Duodenal mucosa (tissue), 2 donors: Measurements from ENCODE around the gene MICAL2.

ENCODE experiments used
- H3K27ac ChIP-seq: one replicate; pipeline ENCODE4 v1.7.0; 2013; ENCODE audit warnings: low read depth, low read length
- H3K27me3 ChIP-seq, 2 donors: one replicate each; pipeline ENCODE4 v1.7.0; 2013; ENCODE audit warnings: low read length in 2 of 2, control low read depth in 1 of 2; ENCODE audit not compliant: insufficient read depth in 2 of 2, control insufficient read depth in 1 of 2
- H3K36me3 ChIP-seq, 2 donors: one replicate each; pipeline ENCODE4 v1.7.0; 2013; ENCODE audit warnings: low read length in 2 of 2, control low read depth in 1 of 2; ENCODE audit not compliant: insufficient read depth in 2 of 2, control insufficient read depth in 1 of 2
- H3K4me1 ChIP-seq, 2 donors: one replicate each; pipeline ENCODE4 v1.7.0; 2013; ENCODE audit warnings: low read length in 2 of 2, control low read depth in 1 of 2; ENCODE audit not compliant: insufficient read depth in 2 of 2, control insufficient read depth in 1 of 2
- H3K4me3 ChIP-seq, 2 donors: one replicate each; pipeline ENCODE4 v1.7.0; 2013; ENCODE audit warnings: low read length in 2 of 2, low read depth in 1 of 2
- H3K9ac ChIP-seq, 2 donors: one replicate each; pipeline ENCODE4 v1.7.0; 2013; ENCODE audit warnings: low read length in 2 of 2, low read depth in 1 of 2
- H3K9me3 ChIP-seq, 2 donors: one replicate each; pipeline ENCODE4 v1.7.0; 2013; ENCODE audit warnings: low read length in 2 of 2, control low read depth in 1 of 2; ENCODE audit not compliant: control insufficient read depth in 1 of 2

MICAL2 gene

DNA sequence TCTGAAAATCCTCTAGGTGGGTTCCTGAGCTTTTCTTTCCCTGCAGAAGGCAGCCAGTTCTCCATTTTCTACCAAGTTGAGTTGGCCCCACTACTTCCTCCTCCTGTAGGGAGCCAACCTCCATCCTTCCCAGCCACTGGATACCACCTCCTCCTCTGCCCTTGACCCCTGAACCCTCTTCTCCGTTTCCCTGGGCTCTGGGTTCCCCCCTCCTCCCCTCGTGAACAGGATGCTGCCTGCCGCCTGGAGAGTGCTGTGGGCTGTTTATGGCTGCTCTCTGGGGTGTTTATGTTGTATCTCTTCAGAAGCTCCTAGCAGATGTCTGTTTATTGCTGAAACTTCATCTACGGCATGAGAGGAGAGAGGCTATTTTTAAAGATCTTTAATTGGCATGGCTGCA is 8.6 kb downstream of the MICAL2 start:
- Histone ChIP-seq H3K4me3 (no peak overlapping the region), H3K36me3 (peaks cover 0 to 6% of the 10 kb centered on the region in 2 donors), H3K27me3 (no peaks in the 10 kb centered on the region), H3K9ac (no peak overlapping the region), H3K4me1 (peaks cover 20 to 23% of the 10 kb centered on the region in 2 donors), H3K9me3 (no peaks in the 10 kb centered on the region), H3K27ac (no peak overlapping the region)

DNA sequence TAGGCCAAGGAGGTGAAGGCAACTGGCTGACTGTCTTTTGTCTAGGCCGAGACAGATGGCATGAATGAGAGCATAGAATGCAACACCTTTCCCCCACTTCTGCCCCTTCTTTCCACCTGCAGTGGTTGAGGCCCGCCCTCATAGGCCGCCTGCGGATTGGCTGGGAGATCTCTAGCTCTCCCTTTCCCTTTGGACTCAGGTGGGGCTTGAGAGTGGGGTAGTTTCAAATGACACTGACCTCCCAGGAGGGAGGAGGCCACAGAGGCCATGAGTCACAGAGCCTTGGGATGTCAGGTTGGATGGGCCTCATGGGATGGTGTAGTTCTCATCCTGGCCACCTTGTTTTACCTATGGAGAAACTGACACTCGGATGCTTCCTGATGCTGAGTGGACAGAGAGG is 9.1 kb downstream of the MICAL2 start:
- Histone ChIP-seq H3K27me3 (no peaks in the 10 kb centered on the region), H3K27ac (peak overlapping the region; percentile 34), H3K4me1 (peaks cover 24 to 29% of the 10 kb centered on the region in 2 donors), H3K4me3 (no peak overlapping the region), H3K9me3 (no peaks in the 10 kb centered on the region), H3K9ac (no peak overlapping the region), H3K36me3 (peaks cover 0 to 6% of the 10 kb centered on the region in 2 donors)

DNA sequence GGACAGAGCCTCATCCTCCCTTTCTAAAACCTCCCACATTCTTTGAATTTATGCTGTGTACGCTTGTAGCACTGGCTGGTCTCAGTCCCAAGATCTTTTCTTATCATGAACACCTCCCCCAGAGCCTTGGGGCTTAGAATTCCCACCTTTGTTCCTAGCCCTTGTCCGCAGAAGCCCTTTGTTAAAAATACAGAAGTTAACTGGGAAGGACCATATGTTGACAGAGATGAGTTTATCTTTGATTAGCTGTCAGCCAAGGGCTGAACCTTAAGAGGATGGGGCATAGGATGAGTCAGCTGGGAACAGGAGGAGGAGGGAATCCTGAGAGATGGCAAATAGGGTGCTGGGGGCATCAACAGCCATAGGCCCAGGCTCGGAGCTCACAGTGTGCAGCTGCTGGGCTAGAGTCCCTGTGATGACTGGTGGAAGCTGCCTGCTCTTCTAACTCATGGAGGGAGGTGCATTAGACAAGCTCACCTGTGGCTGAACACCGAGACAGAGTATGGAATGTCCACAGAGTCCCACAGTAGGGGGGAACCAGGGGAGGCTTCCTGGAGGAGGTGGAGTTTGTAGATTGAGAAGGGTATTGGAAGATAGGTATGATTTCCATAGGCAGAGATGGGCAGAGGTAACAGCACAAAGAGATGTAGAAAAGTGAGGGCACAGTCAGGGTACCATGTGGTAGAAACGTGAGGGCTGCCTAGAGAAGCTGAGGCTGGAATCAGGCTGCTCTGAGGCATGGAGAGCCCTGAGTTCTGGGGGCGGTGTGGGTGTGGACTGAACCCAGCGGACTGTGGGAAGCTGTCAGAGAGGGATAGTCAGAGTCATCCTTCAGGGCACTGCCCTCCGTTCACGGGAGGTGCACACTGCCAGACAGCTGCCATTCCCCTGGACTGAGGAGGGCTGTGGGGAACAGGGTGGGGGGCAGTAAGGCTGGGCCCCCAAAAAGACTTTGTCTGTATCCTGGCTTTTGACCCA is 9.9 kb downstream of the MICAL2 start:
- no peaks in the 10 kb centered on the region for H3K27me3 ChIP-seq
- no peak overlapping the region for H3K4me3 ChIP-seq
- H3K4me1 ChIP-seq = peaks cover 32 to 36% of the 10 kb centered on the region in 2 donors
- peak overlapping the region; percentile 34 for H3K27ac ChIP-seq
- no peaks in the 10 kb centered on the region for H3K9me3 ChIP-seq
- peaks cover 0 to 6% of the 10 kb centered on the region in 2 donors for H3K36me3 ChIP-seq
- H3K9ac ChIP-seq = no peak overlapping the region

DNA sequence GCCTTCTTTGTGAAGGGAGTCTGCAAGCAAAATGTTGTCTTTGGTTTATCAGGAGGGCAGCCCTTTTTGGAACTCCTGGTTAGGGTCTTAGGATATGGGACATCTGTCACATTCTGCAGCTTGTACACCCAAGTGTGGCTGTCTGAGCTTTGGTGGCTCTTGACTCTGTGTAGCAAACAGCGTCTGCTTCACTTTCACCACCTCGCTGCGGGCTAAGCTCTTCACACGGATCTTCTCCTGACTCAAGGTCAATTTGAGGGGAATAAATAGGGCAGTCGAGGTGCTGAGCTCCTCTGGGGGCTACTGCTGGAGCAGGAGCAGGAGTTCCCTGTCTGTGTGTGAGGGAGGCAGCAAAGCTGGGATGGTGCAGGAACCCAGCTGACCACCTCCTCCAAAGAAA is 10.6 kb downstream of the MICAL2 start:
- no peak overlapping the region for H3K27ac ChIP-seq
- peaks cover 0 to 6% of the 10 kb centered on the region in 2 donors for H3K36me3 ChIP-seq
- H3K4me3 ChIP-seq = no peak overlapping the region
- H3K4me1 ChIP-seq = peaks cover 39 to 43% of the 10 kb centered on the region in 2 donors
- H3K9ac ChIP-seq = no peak overlapping the region
- H3K9me3 ChIP-seq = no peaks in the 10 kb centered on the region
- no peaks in the 10 kb centered on the region for H3K27me3 ChIP-seq

DNA sequence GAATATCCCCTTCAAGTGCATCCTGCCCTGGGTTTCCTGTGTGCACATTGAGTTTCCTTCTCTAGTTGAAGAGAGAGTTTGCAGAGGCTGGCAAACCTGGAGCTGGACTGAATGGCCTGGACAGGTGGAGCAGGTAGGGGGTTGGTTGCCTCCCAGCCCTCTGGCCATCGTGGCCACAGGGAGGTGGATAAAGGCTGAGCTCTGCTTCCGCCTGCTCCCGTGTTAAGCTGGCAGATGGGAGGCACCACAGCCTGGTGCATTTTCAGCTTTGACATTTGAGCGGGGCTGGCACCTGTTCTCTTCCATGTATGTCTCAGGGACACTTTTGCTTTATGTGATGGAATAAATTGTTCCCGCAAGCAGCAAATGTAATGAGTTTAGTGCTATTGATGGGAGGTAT is 11.1 kb downstream of the MICAL2 start:
- Histone ChIP-seq H3K36me3 (peaks cover 0 to 6% of the 10 kb centered on the region in 2 donors), H3K27me3 (no peaks in the 10 kb centered on the region), H3K4me1 (peaks cover 44 to 48% of the 10 kb centered on the region in 2 donors), H3K27ac (no peak overlapping the region), H3K9me3 (no peaks in the 10 kb centered on the region), H3K4me3 (no peak overlapping the region), H3K9ac (no peak overlapping the region)

DNA sequence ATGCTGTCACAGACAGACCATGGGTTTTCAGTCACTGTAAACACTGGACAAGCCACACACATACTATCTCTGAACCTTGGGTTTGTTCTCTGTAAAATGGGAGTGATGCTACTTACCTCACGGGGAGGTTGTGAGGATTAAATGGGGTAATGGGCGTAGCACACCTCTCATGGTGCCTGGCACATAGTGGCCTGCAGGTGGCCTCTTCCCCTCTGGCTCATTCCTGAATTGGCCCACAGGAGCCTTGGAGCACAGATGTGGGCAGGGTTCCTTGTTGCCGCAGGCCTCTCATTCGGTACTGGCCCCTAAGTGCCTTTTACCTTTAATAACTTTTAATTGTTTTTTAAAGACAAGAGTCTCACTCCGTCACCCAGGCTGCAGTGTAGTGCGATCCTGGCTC is 11.7 kb downstream of the MICAL2 start:
- Histone ChIP-seq H3K27ac (no peak overlapping the region), H3K4me1 (peaks cover 44 to 53% of the 10 kb centered on the region in 2 donors)

DNA sequence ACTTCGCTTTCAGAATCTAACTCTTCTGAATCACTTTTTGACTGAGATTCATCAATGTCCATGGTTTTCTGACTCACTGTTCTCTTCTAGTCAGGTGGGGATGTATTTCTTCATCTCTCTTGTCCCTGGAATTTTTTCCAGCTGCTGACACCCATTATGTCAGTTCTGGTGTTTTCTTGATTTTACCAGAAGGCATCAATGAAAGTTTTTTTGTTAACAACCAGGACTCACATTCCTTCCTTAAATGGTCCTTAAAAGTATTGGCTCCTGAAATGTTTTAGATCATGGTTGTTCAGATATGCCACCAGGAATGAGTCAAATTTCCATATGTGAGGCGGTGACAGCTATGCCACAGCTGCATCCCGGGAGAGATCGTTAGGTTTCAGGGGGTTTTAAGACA is 12.9 kb downstream of the MICAL2 start:
- Histone ChIP-seq H3K36me3 (no peaks in the 10 kb centered on the region), H3K4me1 (peaks cover 44 to 53% of the 10 kb centered on the region in 2 donors), H3K9ac (no peak overlapping the region), H3K27me3 (no peaks in the 10 kb centered on the region), H3K27ac (no peak overlapping the region), H3K9me3 (no peaks in the 10 kb centered on the region), H3K4me3 (no peak overlapping the region)

More for the DNA sequence above, 11.7 kb downstream of the MICAL2 start:
- H3K27me3 ChIP-seq = no peaks in the 10 kb centered on the region
- H3K9me3 ChIP-seq = no peaks in the 10 kb centered on the region
- H3K4me3 ChIP-seq = no peak overlapping the region
- peaks cover 0 to 6% of the 10 kb centered on the region in 2 donors for H3K36me3 ChIP-seq
- no peak overlapping the region for H3K9ac ChIP-seq

DNA sequence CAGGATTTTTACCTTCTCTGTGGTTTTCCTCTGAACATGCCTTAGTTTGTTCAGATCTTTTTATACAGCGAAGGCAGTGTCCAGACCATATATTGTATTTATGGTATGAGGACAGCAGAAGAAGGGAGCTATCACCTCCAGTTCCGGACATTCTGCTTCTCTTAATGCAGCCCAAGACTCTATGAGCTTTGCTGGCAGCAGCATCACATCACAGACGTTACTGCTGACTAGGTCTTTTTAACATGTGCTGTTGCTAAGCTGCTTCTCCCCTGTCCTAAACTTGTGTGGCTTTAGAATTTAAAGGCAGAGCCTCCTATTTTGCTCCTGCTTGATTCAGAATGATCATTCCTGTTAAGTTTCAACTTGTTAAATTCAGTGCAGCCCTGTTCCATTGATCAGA is 13.4 kb downstream of the MICAL2 start:
- H3K36me3 ChIP-seq = no peaks in the 10 kb centered on the region
- no peak overlapping the region for H3K27ac ChIP-seq
- H3K4me3 ChIP-seq = no peak overlapping the region
- no peaks in the 10 kb centered on the region for H3K27me3 ChIP-seq
- no peak overlapping the region for H3K9ac ChIP-seq
- no peaks in the 10 kb centered on the region for H3K9me3 ChIP-seq
- H3K4me1 ChIP-seq = peaks cover 42 to 48% of the 10 kb centered on the region in 2 donors

DNA sequence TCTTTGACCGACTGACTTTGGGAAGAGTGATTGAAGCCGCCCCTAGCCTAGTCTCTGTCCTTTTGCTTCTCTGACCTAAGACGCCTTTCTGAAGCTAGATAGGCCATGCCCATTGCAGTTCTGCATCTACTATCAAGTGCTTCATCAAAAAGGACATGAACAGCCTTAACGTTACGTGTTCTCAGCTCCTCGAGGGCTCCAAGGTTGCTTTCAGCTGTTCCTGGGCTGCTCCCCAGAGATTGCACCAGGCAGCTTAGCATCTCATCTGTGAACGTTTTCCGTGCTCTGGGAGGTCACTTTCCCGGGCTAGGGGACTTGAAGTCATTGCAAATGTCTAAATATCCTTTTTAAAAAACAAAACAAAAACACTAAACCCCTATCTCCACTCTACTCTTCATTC is 13.9 kb downstream of the MICAL2 start:
- Histone ChIP-seq H3K36me3 (no peaks in the 10 kb centered on the region), H3K4me1 (peaks cover 40 to 43% of the 10 kb centered on the region in 2 donors), H3K9ac (no peak overlapping the region), H3K9me3 (no peaks in the 10 kb centered on the region), H3K27me3 (no peaks in the 10 kb centered on the region), H3K4me3 (no peak overlapping the region), H3K27ac (no peak overlapping the region)

DNA sequence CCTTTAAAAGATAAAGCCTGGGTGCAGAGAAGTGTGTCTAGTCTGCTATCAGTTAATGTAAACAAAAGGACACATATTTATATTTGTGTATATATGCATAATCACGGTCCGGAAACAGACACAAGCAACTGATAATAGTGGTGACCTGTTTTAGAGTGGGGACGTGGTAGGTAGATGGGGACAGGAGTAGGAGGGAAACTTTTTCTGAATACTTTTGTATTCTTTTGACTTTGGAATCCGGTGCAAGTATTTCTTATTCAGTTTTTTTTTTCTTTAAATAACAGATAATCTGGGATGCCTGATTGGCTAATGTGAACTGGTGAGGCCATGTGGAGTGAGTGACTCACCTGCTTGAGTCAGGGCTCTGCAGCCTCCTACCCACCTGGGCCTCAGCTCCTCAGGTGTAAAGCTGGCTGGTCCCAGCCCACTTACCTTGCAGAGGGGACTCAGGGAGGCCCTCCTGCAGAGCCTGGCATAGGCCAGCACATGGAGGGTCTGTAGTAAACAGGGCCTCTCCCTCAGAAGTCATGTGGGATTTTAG is 15.3 kb downstream of the MICAL2 start:
- H3K9ac ChIP-seq = no peak overlapping the region
- peaks cover 35 to 45% of the 10 kb centered on the region in 2 donors for H3K4me1 ChIP-seq
- H3K27ac ChIP-seq = no peak overlapping the region
- H3K27me3 ChIP-seq = no peaks in the 10 kb centered on the region
- no peak overlapping the region for H3K4me3 ChIP-seq
- H3K36me3 ChIP-seq = no peaks in the 10 kb centered on the region
- no peaks in the 10 kb centered on the region for H3K9me3 ChIP-seq
